Measurements from ENCODE around the gene CD58.
A peak's percentile ranks its signal among the peaks of the same experiment; 100 is the strongest.

Gene CD58

DNA sequence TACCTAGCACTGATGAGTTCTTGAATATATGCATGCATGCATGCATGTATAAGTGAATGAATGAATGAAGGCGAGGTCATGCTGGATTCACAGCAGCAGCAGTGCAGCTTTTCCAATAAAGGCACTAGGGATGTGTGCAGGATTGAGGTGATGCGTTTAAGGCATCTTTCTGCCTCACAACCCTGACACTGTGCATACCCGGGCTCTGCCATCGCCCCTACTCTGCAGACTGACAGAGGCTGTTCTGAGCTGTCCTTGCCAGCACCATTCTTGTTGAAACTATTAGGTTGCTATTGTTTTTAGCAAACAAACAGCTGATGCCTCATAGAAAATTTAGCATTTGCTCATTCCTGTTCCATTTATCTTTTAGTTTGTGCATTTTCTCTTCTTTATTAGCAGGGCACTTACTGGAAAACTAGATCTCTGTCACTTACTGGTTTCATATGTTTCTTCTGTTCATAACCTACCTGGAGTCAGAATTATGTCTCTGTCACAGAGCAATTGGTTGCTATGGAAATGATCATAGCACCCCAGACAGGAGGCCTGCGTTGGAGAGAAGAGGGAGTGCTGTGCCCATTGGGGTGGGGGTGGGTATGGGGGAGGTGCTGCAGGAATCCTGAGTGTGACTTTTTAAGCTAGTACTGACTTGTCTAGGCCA is 79.0 kb downstream of the CD58 start:
- no peak for DNase-seq

DNA sequence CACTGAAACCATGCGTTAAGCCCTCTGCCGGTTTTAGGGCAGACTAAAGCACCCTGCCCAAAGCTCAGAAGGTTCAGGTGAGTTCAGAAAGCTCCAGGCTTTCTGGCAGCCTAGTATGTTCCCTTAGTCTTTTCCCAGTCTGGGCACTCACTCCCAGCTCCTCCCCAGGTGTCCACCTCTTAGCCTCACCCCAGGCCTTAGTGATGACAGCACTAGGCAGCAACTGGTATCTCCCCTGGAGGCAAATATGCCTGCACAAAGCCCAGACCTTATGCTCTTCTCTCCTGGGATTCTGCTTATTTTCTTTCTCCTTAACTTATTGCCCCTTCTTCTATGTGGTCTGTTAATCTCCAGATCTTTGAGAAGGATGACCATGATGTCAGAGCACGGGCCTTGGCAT is 80.2 kb downstream of the CD58 start:
- DNase-seq, result no peak

DNA sequence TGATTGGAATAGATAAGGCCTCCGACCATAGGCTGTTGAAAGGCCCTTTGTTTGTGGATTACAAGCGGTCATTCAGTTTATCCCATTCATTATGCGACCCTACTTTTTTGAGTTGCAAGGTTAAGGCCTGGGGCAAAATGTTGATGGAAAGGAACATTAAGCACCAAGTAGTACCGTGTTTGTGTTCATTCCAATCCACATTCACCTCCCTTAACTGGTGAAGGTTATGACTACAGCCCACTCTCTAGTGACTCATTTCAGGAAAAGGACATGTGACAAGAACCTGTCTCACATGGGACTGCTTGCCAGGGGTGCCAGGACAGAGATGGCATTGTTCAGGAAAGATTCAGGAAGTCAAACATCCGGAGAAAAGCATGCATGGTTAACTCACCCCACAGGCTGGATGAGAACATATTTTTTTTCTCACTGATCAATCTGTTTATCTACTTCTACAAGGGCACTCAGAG is 81.6 kb downstream of the CD58 start:
- no peak for DNase-seq

DNA sequence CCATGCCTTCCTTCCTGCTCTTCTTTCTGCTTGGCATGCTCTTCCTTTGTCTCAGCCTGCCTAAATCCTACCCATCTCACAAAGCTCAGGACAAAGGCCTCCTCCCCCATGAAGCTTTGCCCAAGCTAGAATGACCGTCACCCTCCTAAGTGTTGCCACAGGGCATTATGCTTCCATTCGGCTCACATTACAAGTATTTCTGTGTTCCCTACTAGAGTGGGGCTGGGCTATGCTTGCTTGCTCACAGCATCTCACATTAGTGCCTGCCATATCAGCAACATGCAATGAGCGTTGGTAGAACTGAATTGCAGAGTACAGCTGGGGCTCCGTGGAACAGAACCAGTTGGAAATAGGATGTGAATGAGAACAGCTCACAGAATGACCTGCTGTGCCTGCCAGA is 82.8 kb downstream of the CD58 start:
- DNase-seq, result no peak

DNA sequence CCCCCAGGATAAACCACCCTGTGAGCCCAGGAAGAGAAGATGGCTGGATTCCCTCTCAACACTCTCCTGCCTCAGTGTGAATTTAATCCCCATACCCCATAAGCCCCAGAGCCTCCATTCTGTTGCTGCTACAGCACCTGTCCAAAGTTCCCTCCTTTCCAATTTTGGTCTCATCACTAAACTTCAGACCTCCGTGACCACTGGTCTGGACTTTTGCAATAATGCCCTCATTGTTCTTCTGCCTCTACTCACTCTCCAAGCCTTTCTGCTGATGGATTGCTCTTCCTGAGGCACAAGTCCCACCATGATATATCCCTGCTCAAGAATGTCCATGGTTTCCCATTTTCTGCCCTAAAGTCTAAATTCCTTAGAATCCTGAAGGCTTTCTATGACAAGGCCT is 83.2 kb downstream of the CD58 start:
- DNase-seq, result no peak

DNA sequence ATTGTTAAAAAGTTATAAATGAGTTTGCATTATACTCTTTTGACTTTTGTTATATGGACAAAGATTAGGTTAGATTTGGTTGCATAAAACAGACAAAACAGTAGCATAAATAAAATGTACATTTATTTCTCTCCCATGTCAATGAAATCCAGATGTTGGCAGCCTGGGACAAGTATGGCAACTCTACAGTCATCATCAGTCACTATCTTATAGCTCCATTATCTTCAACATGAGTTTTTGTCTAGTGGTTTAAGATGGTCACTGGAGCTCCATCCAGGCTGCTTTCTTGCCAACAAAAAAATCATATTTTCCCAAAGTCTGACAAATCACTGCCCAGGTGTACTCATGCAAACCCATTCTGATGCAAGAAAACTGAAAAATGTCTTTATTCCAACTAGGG is 83.8 kb downstream of the CD58 start:
- DNase-seq, result no peak

DNA sequence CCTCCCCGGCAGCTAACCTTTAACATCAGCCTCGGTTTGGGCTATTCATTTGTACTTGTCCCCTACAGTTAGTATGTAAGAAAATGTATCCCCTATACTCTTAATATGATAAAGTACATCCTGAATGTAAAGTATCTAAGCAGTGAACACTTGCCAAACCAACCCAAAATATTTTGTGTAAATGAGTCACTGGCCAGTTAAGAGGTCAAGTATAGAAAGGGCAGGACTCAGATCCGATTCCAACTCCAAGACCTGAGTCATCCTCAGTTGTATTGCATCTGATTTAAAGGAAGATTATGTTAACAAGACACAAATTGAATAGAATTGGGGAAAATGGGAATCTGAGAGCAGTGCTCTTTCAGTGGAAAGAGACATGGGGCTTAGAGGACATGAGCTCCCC is 84.4 kb downstream of the CD58 start:
- DNase-seq, result no peak

DNA sequence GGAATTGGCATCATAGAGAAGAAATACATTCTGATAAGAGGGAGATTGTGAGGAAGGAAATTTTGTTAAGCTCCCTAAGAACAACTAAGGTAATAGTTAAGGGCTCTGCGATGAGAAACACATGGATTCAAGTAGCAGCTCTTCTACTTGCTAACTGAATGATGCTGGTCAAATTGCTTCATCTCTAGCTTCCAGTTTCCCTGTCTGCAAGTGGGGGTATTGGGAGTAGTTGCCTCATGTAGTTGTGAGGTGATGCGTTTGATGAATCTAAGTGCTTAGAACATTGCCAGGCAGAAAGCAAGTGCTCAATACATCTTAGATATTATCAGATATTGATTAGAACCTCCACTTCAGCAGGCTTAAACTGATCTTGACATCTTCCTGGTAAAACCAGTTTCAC is 84.8 kb downstream of the CD58 start:
- DNase-seq, result no peak

DNA sequence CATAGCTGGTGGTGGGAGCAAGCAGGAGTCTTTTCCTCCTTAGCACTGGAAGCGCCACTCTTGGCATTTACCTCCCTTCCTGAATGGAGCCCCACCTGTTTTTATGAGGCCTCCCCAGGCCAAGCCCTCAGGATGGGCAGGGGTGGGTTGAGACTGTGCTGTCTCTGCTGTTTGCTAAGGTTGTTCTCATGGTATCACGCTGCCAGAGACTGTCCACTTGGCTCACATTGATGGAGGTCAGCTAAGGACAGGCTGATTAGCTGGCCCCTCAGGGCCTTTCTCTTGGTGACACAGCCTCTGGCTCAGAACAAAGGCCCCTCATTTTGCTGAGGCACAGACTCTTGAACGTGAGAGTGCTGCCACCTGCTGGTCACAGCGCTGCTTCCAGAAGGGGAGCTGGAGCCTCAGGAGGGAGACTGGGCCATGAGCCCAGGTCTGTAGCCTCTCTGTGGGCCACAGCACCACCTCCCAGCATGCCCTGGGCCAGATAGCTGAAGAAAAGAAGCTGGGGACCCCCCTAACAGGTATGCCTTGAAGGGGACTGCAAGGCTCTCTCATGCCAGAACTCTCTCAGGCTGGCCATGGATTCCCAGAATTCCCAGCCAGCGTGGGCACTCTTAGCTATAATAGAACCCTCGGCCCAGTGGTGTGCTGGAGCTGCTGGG is 85.6 kb downstream of the CD58 start:
- DNase-seq, result peak; percentile 84

DNA sequence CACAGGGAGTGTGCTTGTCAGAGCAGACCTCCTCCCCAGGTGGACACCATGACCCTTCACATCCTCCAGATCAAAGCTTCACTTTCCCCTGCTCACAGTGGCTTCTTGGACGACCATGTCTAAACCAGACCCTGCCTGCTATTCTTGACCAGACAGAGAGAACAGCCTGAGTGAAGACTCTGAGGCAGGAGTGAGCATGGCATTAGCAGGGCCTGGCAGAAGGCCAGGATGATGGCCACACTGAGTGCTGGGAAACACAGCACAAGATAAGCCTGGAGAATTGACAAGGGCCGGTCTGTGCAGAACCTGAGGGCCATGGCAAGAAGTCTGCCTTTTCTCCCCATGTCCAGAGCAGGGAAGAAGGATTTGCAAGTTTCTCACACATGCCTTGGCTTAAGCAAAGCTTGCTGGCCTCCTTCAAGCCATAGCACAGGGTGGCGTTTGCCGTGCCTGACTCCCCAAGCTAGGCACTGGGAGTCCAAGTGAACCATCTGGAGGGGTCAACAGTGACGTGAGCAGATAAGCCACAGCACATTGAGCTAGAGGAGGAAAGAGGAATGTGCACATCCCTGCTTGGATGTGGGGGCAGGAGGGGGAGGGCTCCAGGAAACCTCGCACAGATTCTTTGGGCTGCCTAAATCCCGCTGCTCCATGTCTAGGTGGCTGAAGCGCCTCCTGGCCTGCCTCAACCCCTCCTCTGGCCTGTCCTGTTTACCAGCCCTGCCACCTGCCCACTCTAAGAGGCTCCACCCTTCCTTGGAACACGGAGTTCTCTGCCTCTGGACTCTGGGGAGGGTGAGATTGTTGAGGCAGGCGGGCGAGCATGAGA is 87.1 kb downstream of the CD58 start:
- no peak for DNase-seq

DNA sequence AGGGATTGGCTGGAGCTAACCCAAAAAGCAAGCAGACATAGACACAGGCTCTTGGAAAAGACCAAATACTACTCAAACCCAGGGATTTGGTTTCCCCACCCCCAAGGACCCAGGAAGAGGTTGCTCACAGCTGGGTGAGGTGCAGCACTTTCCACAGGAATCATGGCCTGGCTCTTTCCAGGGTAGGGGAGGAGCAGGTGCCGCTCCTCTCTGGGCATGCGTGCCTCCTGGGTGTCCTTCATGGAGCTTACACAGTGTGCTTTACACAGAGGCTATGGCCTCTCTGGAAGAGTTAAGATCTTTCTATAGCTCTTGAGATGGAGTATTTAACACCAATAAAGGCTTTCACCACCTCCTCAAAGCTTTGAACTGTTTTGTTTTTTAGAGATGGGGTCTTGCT is 88.3 kb downstream of the CD58 start:
- DNase-seq, result no peak

DNA sequence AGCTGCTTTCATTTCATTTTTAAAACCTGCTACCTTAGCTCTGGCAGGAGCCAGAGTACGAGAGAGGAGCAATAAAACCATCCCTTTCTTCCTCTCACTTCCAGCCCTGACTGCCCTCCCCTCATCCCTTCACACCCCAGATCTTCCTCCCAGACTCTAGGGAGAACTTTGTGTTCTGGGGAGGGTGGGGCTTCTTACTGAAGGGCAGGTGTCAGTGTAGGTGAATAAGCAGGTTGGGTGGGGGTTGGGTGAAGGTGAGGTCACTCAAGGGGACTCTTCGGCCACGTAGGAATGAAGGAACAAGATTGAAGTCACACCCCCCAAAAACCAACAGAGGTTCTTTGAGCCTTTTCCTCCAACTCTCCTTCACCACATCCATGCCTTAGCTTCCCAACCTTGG is 88.9 kb downstream of the CD58 start:
- no peak for DNase-seq

DNA sequence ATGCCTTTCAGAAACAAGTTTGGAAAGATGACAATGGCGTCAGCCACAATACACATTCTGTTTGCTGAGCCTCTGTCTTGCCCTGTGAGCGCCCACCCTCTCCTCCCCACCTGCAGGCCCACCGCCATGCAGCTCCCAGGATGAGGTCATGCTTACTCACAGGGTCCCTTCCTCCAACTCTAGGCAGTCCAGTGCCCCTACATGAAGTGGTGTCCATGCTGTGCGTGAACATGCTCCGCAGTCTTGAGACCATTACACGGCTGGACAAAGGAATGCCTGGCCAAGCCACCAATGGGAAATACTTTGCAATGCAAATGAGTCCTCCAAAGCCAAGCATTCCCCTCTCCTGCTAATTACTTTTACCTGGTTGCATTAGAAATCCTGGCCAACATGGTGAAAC is 92.2 kb downstream of the CD58 start:
- no peak for DNase-seq

DNA sequence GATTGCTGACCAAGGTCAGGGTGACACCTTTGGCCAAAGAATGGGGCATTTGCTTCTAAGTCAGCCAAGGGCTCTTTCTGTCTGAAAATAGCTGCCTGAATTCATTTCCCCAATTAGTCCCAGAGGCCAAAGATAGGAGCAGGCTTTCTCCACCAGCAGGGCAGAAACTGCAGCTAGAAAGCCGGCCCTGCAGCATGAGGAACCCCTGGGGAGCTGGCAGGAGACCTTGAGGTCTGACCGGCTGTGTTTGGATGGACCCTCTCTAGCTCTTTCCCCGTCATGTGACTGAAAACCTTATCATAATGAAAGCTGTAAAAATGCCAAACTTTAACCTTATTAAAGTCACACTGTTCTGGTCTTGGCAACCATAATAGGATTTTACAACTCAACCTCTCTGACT is 93.4 kb downstream of the CD58 start:
- no peak for DNase-seq

DNA sequence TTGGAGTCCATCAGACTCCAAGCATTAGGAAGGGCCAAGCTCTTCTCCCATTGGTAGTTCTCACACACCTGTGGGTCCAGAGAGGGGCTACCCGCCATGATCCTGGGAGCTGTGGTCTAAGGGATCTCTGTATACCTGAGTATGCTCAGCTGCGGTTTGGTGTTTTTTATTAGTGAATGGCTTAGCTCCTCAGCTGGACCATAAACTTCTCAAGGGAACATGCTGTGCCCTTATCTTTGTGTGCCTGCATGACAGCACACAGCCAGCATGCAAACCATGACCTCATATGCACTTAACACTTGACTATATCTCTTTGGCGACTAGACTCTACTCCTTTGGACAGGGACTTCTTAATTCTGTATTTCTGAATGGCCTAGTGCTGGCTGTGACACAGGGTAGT is 94.5 kb downstream of the CD58 start:
- no peak for DNase-seq

DNA sequence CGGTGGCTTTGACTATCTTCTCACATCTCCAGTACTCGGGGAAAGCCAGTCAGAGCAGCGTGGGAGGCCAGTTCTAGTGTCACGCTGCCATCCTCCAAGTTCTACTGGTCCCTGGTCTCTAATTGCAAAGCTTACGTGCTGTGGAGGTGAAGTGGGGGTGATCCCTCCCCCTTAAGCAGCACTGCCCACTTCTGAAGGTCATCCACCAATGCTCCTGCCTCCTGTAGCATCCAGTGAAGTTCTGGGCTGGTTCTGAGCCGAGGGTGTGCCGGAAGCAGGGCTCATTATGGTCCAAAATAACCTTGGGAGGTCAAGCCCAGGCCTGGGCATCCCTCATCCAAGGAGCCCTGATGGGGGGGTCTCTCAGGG is 95.0 kb downstream of the CD58 start:
- DNase-seq, result no peak

DNA sequence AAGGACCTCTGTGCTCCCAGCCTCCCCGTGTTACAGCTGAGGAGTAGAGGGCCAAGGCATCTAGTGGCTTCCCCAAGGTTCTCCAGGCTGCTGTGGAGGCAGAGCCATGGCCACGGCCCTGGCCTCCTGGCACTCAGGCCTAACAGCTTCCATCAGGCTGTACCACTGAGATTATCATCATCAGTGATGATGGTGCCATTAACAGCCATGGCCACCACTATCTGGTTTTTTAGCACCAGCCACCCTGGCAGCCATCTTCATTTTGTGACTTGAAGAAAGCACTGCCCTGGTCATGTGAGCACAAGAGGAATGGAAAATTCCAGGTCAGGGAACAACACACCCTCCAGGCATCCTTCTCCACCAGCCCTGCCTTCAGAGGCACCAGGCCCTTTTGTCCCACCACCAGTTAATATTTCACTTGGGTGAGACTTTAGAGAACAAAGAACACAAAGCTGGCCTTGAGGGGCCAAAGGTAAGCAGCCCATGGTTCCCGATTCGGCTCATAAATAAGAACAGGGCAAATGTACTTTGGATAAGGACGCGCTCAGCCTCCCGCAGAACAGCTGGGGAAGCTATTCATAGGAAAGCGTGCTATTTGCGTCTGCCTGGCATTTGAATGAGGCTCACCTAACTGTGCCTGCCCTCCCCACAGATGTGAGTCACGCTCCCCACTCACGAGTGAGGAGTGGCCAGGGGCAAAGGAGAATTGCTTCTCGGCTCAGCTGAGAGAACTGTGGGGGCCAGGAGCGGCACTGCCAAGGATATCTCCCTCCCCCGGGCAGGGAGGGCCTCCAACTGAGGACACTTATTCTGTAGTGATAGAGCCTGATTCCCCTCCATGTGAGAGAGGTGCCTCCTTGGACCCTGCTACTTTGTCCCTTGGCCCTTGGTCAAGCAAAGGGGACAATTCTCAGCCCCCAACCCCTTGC is 95.6 kb downstream of the CD58 start:
- DNase-seq, result no peak

DNA sequence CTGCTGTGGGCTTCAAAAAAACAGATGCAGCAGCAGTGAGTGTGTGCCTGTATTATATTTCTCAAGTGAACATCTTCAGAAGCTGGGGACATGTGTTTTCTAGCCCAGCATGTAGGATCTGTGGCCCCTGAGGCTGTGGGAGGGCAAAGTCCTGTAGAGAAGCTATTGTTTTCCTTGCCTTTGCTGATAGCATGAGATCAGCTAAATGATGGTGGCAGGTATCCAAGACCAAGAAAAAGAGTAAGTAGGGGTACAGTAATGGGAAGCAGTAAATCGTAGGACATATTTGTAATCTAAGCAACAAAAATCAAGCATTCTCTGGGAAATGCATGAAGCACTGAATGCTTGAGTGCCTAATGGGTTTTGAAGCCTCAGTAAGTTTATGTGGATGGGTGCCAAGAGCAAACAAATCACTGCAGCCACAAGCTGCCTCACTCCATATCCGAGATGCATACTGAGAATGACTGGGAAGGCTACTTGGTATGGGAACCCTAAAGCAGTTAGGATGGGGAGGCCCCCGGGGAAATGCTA is 98.3 kb downstream of the CD58 start:
- DNase-seq, result no peak

DNA sequence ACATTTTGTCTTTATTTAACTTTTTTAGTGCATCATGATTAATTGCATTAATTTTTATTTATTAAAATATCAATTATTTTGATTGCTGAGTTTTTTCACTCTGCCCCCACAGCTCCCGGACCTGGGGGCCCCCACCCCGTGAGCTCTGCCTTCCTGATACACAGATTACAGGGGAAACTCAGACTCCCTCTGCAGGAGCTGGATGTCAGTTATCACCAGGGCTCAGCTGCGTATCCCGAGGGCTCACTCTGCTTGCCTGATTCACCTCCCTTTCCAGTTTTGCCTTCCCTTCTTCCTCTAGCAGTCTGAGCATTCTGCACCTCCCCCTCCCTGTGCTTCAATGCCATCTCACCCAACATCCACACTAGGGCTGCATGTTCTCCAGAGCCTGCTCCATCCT is 99.6 kb downstream of the CD58 start:
- no peak for DNase-seq

DNA sequence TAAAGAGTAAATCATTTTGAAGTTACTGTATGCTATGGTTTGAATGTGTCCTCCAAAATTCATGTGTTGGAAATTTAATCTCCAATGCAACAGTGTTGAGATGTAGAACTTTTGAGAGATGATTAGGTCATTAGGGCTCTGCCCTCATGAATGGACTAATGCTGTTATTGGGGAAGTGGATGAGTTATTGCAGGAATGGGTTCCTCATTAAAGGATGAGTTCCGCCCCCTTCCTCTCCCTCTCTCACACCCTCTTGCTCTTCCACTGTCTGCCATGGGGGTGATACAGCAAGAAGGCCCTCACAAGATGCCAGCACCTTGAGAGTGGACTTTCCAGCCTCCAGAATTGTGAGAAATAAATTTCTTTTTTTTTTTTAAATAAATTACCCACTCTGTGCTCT is 100.2 kb downstream of the CD58 start:
- DNase-seq, result no peak

DNA sequence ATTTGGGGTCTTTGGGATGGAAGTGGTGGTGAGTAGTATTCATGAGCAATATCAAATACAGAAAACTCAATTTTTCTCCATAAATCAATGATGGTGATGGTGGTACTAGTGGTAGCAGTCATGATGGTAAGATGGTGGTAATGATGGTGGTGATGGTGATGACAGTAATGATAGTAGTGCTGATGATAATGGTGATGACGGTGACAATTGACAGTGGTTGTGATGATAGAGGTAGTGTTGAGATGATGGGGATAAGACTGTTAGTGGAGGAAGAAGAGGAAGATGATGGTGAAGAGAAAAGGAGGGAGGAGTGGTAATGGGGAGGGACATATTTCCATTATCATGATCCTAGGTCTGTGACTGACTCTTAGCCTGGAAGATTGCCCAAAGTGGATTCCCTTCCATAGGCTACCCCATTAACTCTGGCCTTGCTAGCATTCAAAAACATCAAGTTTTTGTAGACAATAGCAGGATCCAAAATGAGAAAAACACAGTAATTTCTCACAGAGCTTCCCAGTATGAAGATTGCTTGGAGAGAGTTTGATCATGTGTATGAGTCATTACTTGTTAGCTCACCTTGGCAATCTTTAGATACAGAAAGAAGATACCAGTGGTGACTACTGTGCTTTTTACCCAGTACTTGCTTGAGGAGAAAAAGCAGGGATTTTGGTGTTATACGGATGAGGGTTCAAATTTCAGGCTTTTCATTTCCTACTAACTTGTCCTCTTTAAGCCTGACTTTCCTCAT is 103.8 kb downstream of the CD58 start:
- no peak for DNase-seq

Measured in CD4-positive, alpha-beta T cell treated with Interleukin-21 for 1 hour (primary cell).